ENCODE data around the gene FN3KRP.
"Not testable (repeated sequence)": the region's sequence is repeated elsewhere in the genome, so short reads cannot be mapped to it uniquely, and the experiment has no call there.

The FN3KRP gene

DNA sequence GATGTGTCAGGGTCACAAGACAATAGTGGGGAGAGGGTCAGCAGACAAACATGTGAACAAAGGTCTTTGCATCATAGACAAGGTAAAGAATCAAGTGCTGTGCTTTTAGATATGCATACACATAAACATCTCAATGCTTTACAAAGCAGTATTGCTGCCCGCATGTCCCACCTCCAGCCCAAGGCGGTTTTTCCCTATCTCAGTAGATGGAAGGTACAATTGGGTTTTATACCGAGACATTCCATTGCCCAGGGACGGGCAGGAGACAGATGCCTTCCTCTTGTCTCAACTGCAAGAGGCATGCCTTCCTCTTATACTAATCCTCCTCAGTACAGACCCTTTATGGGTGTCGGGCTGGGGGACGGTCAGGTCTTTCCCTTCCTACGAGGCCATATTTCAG is 28.2 kb downstream of the FN3KRP start:
- DNase-seq (ENCODE audit: low read depth): not testable (repeated sequence)

DNA sequence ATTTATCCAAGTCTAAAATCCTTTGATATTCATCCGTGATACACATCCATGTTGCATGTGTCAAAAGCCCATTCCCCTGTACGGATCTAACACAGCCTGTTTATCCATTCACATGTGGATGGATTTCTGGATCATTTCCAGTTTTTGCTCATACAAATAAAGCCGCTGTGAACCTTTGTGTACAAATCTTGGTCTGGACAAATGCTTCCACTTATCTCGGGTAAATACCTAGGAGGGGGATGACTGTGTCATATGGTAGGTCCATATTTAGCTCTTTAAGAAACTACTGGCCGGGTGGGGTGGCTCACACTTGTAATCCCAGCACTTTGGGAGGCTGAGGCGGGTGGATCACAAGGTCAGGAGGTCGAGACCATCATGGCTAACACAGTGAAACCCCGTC is 29.0 kb downstream of the FN3KRP start:
- no peak for DNase-seq (ENCODE audit: low read depth)

DNA sequence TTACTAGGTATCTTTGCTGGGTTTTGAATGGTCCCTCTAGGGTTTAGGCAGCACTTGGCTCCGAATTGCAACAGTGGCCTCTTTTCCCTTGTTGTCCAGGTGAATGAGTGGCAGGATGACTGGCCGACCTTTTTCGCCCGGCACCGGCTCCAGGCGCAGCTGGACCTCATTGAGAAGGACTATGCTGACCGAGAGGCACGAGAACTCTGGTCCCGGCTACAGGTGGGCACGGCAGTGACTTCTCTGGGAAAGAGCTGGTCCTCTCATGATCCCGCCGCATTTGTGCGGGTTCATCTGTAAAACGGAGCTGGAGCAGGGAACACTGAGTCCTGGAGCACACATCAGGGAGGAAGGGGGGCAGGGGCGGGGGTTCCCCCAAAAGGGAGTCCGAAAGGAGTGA is 32.2 kb downstream of the FN3KRP start:
- no peak for DNase-seq (ENCODE audit: low read depth)

DNA sequence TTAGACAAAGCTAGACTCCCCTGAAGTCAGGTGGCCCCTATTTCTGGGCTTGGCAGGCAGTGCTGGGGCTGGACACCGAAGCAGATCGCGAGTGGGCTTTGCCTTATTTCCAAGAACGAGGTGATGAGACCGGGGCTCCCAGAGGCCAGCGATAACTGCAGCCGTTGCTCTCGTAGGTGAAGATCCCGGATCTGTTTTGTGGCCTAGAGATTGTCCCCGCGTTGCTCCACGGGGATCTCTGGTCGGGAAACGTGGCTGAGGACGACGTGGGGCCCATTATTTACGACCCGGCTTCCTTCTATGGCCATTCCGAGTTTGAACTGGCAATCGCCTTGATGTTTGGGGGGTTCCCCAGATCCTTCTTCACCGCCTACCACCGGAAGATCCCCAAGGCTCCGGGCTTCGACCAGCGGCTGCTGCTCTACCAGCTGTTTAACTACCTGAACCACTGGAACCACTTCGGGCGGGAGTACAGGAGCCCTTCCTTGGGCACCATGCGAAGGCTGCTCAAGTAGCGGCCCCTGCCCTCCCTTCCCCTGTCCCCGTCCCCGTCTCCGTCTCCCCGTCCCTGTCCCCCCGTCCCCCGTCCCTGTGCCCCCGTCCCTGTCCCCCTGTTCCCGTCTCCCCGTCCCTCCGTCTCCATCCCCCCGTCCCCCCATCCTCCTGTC is 33.9 kb downstream of the FN3KRP start:
- no peak for DNase-seq (ENCODE audit: low read depth)

DNA sequence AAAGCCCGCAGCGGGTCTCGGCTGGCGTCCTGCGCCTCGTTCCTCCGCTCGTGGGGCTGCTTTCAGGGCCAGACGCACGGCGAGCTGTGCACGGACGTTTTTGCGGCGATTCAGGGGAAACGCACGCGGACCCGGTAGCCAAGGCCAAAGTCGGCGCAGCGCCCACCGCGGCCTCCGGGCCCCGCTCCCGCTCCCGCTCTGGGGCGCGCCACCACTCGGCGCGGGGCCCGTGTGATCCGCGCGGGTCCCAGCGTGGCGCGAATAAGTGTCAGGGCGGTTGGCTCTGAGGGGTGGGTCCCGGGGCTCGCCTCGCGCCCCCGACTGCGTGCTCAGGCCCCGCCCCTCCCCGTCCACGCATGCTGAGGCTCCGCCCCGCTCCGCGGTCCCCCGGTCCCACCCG is 34.7 kb downstream of the FN3KRP start:
- DNase-seq (ENCODE audit: low read depth): no peak

DNA sequence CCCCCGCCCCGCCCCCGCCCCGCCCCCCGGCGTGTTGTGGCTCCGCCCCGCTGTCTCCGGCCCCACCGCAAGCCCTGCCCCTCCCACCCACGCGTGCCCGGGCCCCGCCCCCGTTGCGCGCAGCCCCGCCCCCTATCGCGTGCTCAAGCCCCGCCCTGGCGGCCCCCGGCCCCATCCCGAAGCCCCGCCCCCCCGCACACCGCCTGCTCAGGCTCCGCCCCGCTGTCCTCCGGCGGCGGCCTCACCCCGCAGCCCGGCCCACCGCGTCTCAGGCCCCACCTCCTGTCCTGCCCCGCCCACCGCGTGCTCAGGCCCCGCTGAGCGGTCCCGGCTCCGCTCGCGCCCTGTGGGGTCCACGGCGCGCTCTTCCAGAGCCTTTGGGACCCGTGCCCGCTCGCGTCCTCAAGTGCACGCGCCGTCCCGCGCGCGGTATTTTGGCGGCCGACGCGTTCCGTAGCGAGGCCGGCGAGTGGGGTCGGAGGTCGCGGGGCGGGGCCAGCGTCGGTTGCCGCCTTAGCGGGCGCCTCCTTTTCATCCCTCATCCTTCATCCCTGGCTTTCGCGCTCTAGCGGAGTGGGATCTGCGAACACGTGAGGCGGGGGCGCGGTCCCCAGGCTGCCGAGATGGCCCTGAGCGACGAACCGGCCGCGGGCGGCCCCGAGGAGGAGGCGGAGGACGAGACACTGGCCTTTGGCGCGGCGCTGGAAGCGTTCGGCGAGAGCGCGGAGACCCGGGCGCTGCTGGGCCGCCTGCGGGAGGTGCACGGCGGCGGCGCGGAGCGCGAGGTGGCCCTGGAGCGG is 35.3 kb downstream of the FN3KRP start, which contains the start of gene TBCD:
TSS of gene TBCD (plus strand) at position 495 of the 800 bp plus-strand sequence. CDS start at position 624, 129 bp downstream.
- peak; percentile 52 for DNase-seq (ENCODE audit: low read depth)

DNA sequence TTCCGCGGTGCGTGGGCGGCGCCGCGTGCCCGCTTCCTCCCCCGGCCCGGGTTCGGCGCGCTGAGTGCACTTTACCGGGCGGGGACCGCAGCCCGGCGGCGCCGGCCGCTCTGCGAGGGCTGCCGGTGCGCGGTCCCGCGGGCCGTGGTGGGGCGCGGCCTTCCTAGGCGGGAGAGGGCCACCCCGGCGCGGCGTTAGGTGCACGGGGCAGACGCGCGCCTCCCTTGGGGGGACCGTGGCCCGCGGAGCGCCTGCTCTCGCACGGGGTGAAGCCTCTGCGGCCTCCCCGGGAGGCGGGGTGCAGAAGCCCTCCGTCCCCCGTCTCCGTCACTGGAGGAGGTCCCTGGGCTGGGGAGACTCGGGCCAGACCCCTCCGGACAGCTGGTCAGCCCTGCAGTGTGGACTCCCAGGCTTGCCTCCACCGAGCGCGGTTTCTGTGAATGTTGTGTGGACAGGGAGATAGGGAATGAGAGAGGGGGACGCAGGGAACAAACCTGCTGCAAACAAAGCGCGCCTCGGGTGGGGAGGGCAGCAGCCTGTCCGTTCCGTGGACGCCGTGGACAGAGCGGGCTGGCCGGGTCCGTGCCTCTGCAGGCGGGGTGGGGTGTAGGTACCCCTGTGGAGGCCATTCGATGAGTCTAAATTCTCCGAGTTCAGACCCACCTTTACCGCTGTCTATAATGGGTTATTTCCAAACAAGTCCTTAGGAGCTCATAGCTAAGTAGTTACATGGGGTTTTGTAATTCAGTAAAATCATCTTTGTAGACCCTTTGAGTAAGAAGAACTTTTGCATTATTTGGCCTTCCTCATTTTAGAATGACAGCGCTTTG is 36.1 kb downstream of the FN3KRP start:
- no peak for DNase-seq (ENCODE audit: low read depth)

DNA sequence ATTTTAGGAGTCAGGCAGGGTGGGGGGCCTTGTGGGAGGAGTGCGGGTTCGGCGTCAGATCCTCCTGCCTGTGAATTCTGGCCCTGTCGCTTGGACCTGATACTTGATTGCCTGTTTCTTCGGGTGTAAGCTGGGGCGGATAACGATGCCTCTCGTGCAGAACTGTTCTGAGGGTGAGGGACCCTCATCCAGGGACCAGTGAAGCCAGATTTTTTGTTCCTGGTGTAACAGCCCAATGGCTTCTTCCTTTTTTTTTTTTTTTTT is 36.6 kb downstream of the FN3KRP start:
- no peak for DNase-seq (ENCODE audit: low read depth)

DNA sequence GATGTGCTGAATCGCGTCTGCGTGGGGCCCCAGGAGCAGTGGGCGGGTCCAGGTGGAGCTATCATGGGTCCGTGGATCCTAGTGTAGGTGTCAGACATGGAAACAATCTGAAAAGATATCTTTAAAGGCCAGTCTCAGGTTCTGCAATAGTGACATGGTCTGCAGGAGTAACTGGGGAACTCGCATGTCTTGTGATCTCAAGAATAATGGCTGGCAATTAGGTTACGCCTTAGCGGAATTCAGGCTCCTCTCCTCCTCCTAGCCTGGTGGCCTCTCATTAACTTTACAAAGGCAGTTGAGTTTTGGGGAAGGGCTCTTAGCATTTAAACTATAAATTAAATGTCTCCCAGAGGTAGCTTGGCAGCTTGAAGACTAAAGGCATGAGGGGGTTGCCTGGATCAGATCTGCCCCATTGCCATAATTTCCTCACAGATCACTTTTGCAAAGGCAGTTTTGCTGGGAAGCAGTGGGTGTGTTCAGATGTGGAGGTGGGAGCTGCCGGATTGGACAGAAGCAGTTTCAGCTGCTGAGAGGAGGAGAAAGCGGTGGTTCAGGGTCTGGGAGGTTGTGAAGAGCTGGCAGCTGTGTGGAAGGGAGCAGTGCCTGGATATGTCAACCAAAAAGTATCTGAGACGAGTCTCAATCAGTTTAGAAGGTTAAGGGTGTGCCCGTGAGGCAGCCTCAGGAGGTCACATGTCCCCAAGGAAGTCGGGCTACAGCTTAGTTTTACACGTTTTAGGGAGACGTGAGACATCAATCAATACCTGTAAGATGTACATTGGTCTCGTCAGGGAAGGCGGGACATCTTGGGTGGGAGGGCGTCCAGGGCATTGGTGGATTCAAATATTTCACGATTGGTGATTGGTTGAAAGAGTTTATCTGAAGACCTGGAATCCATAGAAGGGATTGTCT is 38.0 kb downstream of the FN3KRP start:
- no peak for DNase-seq (ENCODE audit: low read depth)

DNA sequence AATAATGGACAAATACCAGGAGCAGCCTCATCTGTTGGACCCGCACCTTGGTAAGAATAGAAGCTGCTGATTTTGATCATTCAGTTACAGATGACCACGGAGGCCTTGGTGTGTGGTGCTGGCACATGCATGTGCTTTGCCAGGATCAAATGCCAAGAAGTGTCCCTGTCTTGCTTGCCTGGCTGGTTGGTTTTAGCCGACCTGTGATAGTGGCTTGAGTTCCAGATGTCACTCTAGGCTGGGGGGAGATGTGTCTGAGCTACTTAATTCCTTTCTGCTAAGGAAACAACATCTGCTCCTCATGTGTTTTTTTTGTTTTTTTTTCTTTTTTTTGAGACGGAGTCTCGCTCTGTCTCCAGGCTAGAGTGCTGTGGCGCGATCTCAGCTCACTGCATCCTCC is 39.7 kb downstream of the FN3KRP start:
- no peak for DNase-seq (ENCODE audit: low read depth)

DNA sequence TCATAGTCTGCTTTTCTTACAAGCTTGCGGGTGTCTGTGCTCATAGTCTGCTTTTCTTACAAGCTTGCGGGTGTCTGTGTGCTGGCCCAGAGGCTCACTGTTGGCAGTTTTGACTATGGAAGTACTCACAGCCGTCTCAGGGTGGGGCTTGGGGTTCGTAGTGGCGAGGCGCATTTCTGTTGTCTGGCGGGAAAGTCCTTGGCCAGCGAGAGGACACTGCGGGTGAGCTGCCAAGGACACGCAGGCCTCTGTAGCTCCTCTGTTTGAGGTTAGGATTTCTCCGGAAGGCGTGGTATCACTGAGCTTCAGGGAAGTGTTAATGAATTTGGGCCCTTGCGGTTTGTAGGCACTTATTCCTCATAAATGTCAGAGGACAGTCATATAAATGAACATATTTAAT is 48.9 kb downstream of the FN3KRP start:
- DNase-seq (ENCODE audit: low read depth): no peak

DNA sequence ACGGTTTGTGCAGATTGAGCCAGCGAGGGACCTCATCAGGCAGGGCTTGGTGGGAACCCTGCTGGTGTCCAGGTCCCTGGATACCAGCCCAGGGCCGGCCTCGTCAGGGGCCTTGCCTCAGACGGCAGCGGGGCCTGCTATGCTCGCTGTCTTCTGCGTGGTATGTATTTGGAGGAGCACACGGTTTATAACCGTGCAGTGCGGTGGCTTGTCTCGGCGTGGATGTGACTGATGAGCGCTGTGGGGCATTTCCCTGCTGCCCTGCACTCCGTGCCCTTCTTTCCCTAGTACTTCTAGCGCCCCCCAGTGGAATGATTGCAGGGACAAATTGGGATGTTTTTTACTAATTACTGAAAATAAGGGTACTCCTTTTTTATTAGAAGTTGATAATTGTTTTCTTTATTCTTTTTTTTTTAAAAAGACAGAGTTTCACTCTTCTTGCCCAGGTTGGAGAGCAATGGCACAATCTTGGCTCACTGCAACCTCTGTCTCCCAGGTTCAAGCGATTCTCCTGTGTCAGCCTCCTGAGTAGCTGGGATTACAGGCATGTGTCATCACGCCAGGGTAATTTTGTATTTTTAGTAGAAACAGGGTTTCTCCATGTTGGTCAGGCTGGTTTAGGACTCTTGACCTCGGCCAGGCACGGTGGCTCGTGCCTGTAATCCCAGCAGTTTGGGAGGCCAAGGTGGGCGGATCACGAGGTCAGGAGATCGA is 50.7 kb downstream of the FN3KRP start:
- DNase-seq (ENCODE audit: low read depth): no peak

DNA sequence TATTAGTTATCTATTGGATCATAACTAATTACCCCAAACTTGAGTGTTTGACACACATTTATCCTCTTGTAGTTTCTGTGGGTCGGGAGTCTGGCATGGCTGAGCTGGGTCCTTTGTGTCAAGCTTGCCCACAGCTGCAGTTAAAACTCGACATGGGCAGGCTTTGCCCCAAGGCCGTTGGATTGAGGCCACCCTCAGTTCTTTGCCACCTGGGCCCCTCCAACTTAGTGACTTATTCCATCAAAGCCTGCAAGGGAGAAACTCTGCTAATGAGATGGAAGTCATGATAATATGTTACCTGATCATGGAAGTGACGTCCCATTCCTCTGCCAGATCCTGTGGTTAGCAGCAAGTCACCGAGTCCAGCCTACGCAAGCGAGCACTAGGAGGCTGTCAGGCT is 52.5 kb downstream of the FN3KRP start:
- DNase-seq (ENCODE audit: low read depth): no peak

DNA sequence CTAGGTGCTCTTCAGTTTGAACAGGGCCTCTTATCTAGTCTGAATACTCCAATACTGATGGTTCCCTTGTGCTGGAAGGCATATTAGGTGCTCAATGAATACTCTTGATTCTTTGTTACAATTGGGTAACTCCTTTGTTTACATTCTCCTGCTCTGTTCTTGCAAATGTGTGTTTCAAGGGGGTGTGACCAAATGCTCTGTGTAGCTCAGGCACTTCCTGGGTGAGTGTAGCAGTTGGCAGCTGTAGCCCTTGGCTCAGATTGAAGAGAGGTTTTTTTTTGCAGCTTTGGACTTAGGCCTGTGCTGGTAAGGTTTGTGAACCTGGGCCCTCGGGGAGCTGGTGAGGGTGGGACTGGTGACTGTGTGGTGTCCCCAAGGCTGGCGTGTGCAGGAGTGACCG is 55.5 kb downstream of the FN3KRP start:
- peak; percentile 71 for DNase-seq (ENCODE audit: low read depth)

DNA sequence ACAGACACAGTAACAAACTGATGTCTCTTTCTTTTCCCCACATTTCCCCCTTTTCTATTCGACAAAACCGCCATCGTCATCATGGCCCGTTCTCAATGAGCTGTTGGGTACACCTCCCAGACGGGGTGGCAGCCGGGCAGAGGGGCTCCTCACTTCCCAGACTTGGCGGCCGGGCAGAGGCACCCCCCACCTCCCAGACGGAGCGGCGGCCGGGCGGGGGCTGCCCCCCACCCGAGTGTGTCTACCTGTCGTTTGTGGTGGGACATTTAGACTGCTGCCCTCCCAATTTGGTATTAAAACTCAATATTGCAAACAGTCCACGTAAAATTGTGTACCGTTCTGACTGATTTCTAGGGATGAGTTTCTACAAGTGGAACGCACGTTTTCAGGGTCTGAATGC is 58.0 kb downstream of the FN3KRP start:
- DNase-seq (ENCODE audit: low read depth): not testable (repeated sequence)

DNA sequence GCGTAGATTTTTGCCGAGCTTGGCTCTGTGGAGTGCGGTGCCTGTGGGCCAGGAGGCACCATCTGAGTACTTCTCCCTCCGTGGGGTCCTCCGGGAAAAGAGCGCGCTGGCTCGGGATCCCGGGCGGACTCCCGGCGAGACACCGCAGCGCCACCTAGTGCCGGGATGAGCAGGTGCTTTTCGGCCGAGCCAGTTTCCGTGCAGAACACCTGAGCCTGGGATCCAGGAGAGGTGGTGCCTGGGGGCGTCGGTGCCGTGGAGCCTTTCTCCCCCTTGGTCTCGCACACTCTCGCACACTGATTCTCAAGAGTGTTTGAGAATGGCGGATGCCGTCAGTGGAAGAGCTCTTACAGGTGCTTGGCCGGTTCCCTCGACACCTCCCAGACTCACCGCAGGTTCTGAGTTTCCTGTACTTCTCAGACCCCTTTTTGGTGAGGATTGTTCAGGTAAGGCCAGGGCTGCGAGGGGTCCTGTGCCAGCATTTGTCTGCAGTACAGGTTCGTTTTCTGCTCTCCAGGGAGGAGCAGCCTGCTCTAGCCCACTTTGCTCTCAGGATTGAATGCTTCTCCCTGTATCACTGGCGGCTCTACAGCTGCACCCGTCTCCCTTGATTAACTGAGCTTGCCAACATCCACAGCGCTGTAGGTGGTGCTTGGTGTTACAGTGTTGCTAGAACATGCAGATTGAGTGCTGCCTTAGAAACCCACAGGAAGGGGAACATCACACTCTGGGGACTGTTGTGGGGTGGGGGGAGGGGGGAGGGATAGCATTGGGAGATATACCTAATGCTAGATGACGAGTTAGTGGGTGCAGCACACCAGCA is 58.7 kb downstream of the FN3KRP start:
- no peak for DNase-seq (ENCODE audit: low read depth)

DNA sequence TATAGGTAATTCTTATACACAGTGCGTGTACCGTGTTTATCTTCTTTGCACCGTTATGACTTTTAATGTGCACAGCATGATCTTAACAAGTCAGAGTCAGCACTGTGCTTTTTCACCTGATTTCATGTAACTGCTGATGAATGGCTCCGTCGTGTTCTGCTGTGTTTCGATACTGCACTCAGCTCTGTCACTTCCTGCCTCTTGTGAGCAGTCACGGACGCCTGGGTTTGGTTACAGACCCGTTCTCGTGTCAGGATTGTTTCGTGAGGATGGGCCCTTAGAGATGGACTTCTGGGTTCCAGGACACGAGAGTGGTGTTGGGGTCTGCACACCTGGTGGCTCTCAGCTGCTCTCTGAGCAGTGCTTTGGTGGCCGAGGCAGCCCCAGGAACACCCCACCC is 59.9 kb downstream of the FN3KRP start:
- DNase-seq (ENCODE audit: low read depth): no peak

Data from GM04503 (cell line).